SHP77 (cell line): ENCODE results near the gene FHOD3.

Experiments
- DNase-seq, 2 experiments: peaks; one replicate each; lab custom pipeline; 2025; lab: John Stamatoyannopoulos, UW

The FHOD3 gene

DNA sequence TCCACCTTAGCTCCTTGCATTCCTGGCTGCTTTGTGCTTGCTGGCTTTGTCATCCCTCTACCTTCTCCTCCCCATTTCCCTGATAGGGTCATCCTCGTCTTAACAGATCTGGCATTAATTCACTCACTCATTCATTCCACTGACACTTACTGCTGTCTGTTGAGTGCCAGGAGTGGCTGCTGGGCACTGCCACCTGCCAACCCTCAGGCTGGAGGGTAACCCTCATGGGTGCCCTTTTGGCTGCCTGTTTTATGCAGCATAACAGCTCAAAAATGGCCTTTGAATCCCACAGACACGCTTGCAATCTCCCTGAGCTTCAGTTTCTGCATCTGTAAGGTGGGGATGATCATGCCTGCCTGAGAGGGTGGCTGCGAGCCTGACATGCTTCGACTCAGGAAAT lies 25.2 kb downstream of the FHOD3 start:
- no peak for DNase-seq

DNA sequence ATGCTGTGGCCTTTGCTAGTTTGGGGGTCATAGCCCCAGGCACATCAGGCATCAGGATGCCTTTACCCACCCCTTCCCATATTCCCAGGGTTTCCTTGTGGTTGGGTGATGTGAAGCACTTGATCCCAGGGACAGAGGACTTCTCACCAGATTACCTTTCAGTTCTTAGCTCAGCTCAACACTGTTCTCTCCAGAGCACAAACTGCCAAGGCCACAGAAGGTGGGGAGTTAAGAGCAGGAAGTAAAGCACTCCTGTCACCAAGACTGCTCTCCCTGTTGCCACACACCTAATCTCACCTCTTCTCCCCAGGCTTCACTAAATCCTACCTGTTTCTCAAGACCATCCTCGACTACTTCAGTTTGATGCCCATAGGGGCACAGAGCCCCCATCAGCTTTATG lies 25.9 kb downstream of the FHOD3 start:
- DNase-seq, result no peak

DNA sequence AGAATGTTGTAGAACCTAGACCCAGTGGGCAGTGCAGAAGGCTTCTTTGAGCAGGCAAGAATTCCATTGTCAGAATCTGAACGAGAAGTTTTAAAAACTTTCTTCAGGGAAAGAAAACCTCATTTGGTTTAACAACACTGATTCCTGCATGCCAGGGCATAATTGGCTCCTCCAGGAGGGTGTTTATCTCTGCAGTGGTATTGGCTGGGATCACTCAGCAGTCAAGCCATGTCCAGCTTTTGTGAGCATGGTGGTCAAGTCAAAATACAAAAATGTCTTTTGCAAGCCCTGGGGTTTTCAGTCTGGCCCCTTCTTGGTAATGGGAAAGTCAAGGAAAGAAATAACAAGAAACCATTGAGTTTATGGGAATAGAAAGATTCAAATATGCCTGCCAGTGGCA lies 28.3 kb downstream of the FHOD3 start:
- no peak for DNase-seq

DNA sequence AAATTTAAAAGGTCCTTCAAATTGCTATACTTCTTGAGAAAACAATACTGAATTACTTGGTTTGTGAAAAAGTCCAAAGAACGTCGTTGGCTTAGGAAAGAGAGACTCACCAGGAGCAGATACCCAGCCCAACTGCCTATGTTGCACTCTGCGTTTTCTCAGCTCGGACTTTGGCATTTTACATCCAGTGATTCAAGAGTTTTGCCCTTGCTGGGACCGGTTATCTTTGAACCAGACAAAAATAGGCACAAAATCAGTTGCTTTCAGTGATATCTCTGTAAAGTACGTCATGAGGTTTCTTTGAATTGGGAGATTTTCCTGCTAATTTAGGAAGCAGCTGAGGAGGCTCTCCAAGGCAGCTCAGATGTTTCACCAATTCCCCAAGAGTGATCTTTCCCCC lies 29.3 kb downstream of the FHOD3 start:
- no peak for DNase-seq

DNA sequence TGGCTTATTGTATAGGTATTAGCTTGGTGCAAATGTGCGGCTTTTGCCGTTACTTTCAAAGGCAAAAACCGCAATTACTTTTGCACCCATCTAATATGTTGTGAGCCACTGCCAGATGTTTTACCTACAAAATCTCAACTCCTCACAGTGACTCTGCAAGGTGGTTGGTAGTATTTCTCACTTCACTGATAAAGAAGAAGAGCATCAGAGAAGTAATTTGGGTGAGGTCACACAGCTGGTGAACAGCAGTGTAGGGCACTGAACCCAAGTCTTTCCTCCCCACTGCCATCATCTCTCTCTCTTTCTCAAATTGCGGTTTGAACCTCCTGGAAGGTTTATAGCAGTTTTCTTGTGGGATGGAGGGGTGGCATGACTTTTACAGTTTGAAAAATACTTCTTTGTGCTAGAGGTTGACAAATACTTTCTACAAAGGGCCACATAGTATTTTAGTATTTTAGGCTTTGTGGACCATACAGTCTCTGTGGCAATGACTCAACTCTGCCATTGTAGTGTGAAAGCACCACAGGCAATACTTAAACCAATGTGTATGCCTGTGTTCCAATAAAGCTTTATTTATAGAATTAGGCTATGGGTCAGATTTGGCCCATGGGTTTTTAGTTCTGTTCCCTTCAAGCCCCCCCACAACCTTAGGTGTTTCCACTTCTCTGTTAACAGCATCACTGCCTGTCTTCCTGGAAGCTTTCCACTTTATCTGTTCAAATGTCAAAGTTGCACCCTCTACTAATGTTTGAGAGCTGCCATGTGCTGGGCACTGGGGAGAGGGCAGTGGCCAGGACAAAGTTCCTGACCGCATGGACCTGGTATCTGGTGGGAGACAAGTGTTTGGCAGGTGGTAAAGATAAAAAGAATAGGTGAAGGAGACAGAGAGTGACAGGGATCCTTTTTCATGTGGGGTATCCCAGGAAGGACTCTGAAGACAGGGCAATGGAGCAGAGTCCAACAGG lies 30.1 kb downstream of the FHOD3 start:
- no peak for DNase-seq

DNA sequence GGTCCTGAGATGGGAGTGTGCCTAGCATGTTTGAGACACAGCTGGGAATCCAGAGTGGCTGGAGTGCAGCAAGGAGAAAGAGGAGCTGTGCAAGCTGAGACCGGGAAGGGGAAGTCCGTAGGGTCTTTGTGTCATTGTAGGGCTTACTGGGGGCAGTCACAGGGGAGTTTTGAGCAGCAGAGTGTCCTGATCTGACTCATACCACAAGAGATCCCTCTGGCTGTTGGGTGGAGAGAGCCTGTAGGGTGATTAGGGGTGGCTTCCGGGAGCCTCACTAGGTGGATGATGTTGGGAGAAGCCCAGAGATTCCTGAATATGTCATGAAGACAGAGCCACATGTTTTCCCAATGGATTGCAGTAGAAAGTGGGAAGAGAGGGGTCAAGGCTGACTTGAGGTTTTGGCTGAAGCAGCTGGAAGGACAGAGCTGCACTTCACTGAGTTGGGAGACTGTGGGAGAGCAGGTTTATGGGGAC lies 30.9 kb downstream of the FHOD3 start:
- DNase-seq, result no peak

DNA sequence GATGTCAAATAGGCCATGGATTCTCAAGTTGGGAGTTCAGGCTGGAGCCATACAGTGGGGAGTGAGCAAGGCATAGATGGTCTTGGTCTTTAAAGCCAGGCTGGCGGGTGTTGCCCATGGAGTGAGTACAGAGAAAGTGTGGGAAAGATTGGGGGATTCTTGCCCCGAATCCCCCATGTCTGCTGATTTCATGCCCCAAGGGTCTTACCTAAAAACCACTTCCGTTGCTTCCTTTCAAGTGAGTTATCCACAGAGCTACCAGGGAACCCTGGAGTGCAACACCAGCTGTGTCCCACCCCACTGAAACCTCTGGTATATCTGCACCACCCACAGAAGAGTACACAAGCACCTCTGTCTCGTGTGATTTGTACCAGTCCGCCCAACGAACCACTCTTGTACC lies 31.4 kb downstream of the FHOD3 start:
- DNase-seq, result no peak

DNA sequence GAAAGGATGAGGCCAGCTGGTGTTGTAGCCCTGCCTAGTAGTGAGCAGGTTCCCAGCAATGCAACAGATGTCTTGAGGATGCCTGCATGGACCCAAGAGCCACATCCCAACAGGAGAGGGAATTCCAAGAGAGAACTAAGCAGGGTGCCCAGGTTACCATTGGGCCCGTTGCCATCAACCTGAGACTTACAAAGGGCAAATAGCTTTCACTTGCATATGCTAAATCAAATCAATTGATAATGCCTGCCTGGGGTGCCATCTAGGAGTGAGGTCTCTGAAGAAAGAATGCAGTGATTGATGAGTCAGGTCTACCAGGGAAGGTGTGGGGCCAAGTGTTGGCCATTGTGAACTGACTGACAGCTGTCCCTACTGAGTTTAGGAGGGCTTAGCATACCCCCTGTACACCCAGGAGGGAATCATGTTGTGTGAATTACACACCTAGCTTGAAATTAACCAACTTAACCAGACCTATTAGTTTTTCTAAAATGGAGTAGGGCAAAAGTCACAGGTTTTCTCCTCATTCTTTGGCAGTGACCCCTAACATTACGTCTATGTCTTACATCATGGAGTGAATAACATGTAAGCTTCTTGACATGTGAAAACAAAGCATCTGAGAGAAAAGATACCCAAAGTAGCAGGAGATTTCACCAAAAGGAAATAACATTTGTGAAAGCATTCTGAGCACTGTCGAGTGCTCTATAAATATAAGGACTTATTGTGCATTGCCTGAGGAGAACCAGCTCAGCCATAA lies 32.3 kb downstream of the FHOD3 start:
- DNase-seq, result no peak

DNA sequence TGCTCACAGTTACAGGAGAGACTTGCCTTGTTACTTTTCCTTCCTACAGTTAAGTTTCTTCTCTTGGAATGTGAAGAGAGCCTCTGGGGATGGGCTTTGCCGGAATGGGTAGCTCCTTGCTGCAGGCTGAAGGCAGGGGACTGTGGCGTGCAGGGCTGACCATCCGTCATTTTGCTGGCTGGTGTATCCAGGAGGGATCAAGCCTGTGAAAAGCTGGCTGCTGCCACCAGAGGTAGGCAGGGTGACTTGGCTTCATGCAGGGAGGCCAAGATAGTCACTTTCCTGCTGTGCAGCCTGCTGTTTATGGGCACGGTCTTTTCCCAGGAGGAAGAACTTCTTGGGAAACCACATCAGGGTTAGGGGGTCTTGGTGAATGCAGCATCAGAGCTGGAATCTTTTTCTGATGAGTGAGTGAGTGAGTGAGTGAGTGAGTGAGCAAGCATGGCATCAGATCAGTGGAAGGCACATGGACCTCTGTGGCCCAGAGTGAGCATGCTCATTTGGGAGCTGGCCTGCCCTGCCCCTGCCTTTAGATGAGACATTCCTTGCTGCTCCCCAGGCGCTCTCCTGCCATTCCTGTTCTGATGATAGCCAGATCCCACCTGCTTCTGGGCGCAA lies 33.0 kb downstream of the FHOD3 start:
- no peak for DNase-seq

DNA sequence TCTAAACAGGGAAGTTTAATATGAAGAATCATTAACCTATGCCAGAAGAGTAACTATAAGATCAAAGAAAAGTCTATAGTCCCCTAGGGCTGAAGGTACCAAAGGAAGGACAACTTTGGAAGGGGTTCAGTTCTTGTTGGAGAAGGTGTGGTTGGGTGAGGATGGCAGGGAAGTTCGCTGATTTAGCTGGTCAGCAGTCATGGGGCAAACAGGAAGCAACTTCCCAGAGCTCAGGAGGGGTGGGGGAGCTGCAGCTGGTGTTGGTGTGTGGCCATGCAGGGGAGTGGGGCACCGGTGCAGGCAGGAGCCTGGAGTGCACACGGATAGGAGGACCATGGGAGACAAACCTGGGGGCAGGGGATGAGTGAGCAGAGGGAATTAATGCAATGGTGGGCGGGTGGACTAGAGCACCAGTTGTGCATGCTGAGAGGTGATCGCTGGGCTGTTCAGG lies 34.0 kb downstream of the FHOD3 start:
- no peak for DNase-seq

DNA sequence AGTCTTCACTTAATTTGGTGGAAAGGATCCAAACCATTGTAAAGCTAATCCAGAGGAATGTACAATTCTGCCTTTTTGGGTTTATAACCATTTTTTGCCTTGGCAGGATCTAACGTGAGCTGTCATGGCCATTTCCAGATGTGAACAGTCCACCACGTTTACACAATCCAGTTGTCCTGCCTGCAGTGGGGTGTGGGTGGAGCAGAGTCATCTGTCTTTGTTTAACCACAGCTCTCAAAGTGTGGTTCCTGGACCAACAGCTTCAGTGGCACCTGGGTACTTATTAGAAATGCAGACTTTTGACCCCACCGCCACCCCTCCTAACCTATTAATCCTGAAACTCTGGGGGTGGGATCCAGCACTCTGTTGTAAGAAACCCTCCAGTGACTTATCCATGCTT lies 35.9 kb downstream of the FHOD3 start:
- no peak for DNase-seq

DNA sequence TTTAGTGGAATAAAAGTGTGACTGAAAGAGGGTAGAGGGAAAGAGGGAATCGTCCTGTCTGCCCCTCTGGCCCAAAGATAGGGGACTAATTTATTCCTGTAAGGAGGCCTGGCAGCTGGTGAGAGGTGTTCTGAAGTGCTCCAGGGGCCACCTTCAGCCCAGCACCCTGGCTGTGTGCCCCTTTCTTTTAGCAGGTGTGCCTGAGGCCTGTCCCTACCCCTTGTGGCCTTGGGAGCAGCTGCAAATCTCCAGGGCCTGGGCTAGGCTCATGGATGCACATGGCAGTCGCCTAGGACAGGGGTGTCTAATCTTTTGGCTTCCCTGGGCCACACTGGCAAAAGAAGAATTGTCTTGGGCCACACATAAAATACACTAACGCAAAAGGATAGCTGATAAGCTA lies 37.3 kb downstream of the FHOD3 start:
- no peak for DNase-seq

DNA sequence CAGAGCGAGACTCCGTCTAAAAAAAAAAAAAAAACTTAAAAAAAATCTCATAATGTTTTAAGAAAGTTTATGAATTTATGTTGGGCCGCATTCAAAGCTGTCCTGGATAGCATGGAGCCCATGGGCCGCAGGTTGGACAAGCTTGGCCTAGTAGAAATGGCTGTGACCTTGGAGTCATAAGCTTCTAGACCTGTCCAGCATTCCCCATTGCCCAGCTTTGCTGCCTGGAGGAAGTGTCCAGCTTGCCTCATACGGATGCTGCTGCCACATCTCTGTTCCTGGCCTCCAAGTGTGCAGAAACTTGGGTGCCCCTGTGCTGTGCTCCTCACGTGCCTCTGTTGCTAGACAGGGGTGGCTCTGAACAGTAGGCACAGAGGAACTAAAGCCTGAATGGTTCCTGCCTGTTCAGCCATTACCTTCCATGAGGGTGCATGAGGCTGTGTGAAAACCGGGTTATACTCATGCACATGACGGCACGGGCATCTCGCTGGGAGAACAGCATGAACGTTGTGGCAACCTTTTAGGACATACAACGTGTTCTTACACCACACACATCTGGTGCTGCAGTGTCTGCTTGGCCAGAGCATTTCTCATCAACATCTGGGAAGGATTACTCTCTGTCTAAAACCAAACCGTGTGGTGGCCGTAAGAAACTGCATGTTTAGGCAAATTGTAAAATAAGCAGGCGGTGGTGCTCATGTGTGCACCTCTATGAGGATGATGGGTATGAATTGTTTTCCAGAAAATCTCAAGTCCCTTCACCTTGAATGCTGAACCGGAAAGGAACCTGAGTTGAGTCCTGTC lies 38.2 kb downstream of the FHOD3 start:
- no peak for DNase-seq

DNA sequence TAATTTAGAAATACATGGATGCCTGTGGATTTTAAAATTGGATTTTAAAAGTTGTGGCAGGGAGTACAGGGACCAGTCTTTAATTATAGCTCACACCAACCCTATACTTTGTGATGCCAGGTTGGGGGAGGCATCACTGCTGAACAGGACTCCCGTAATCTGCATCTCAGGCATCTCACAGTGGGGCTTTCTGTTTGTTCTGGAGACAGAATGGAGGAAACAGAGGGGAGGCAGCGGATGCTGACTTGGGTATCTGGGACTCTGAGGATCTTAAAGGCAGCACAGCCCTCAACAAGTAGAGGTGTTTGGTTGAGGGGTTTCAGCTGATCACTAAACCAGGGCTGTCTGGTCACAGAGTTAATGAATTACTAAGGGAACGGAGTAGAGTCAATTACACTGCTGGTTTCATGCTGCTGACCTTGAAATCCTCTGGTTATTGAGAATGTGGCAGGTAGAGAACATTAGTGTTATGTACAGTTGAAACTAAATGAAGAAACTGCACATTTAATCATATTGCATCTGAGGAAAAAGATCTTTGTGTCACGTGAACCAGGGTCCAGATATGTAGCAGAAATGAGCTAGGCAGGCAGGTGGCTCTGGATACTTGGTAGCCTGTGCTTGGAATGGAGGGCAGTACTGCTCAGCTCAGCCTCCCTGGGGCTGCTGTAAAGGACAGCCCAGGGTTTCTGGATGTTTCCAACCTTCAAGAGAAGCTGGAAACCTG lies 40.3 kb downstream of the FHOD3 start:
- DNase-seq, result no peak

DNA sequence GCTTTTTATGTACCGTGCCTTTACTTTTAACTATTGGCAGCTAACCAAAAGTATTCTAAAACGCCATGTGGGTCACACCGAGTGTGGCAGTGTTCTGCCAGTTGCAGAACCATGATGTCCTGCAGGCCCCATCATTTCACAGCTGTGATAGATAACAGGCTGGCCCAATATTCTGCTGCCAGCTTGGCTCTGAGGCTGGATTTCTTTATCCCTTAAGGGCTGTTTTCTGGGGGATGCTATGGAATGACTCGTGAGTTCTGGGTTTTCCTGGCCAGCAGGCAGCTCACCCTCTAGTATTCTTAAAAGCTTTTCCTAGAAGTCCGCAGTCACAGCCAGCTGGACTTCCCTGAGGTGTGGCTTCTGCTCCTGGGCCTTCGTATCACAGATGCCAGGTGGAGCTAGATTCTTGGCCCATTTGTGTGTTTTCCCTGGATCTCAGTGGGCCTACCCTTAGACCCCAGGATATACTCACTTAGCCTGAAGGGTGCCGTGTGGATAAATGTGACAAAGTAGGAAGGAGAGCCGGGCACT lies 41.0 kb downstream of the FHOD3 start:
- DNase-seq, result no peak

DNA sequence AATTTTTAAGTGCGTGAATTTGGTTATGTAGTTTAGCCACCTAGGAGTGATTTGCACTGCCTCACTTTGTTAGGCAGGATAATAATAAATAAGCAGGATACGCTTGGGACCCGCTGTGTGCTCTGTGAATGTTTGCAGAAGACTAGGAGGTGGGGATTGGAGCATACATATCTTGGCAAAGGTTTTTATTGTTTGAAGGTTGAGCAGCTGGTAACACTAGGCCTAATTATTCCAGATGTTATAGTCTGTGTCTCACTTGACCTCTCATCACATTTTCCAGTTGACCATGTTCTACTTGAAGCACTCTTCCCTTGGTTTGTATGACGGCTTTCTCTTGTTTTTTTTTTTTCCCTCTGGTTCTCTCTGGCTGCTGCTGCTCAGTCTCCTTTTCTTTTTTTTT lies 42.7 kb downstream of the FHOD3 start:
- no peak for DNase-seq

DNA sequence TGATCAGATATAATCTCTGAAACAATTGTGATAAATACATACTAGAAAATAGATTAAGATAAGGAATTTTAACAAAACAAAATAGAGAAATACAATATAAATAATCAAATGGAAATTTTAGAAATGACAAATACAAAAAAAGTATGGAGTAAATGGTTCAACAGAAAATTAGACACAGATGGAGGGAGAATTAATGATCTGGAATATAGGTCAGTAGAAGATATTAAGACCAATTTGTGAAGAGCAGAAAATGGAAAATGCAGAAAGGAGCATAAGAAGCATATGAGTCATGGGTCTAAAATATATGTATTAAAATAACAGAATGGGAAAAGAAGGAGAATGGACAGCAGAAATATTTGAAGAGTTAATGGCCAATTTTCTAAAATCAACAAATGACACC lies 44.4 kb downstream of the FHOD3 start:
- DNase-seq, result no peak

DNA sequence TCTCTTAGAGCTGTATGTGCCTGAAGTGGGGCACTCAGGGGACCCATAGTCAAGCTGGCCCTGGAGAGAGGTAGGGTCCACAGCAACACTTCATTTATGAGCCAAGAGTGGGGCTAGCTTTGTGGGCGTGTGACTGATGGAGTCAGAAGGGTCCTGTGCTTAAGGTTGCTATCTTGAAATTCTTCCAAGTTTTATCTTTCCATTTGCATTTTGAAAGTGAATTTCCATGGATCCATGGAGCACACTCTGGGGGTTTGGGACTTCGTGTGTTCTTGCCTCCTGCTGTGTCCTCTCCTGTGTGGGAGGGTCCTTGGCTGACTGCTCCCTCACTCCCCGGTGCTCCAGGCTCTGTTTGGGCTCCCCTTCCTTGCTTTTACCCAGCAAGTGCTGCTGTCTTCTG lies 50.8 kb downstream of the FHOD3 start:
- DNase-seq, result no peak

DNA sequence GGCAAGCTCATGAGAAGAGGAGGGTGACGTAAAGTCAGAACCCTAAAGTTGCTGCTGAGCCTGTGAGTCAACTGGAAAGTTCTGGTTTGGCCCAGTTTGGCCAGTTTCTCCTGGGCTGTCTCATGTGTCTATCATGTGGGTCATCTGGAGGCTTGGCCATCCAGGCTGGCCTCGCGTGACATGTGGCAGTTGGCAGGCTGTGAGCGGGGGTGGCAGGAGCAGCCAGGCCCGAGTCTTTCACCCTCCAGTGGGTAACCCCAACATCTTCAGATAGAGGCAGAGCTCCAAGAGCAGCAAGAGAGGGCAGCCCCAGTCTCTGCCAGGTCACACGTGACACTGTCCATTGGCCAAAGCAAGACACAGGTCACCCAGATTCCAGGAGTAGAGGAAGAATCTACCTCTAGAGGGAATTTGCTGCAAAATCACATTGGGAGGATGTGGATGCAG lies 51.5 kb downstream of the FHOD3 start:
- no peak for DNase-seq

DNA sequence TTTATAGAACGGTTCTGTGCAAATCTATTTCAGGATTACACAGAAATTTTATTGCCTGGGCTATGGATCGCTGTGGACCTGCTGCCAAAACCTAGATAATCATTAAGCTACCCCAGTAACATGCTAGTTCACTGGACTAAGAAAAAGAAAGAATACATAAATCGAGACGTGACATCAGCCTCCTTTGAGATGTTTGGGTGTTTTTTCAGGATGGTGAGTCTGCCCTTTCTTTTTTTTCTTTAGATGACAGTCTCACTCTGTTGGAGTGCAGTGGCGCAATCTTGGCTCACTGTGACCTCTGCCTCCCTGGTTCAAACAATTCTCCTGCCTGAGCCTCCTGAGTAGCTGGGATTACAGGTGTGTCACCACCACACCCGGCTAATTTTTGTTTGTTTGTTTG lies 52.0 kb downstream of the FHOD3 start:
- DNase-seq, result no peak

DNA sequence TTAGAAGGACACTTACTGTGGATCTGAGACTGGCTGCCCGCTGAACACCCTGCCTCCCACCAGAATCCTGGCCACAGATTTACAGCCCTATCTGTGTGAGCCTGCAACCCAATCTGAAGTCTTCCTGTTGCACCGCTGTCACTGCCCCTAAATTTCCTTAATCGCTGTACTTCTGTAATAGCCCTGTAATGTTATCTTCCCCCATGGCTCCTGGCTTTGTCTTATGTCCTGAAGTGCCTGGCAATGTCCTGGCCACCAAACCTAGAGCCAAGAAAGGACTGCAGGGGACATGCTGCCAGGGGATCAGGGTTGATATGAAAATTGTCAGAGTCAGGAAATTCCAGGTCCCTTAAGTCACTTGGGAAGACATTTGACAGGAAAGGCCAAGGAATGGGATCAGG lies 52.7 kb downstream of the FHOD3 start:
- DNase-seq, result no peak
